ENCODE results near the gene SYT7. TPM values are rescaled to one million over a fixed set of nuclear protein-coding genes. Genes with fewer than 3 reads are reported as not detected.

Gene SYT7
- polyA plus RNA-seq, 1 donor (not counting 4 experiments of a cell fraction or from before 2014, with no cell fraction given) = 2.6 TPM

DNA sequence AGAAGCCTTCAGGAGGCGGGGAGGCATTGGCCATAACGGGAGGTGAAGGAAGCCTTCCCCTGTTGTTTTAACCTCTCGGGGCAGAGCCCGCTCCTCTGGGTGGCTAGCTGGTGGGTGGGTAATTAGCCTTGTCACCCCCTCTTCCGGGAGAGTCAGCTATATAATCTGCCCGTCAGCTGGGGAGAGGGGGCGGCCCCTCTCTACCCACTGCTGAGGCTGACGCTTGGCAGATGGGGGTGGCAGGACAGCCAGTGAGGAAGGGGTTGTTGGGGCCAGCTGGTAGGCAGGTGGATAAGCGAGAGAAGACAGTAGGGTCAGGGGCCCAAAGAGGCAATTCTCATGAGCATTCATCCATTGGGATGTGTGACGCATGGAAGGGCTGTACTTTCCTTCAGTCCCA lies 33.0 kb upstream of the SYT7 start:
- FAIRE-seq = no peak
- Histone ChIP-seq H3K9me3 (ENCODE audit: control insufficient read depth, low read depth, low read length) (no peaks in the 10 kb centered on the region), H3K4me1 (ENCODE audit: control insufficient read depth, extremely low read depth, insufficient read depth, low read length) (peaks cover 20% of the 10 kb centered on the region), H3K4me2 (ENCODE audit: control insufficient read depth, extremely low read depth, insufficient read depth, low read depth, low read length) (no peak overlapping the region), H3K36me3 (ENCODE audit: control insufficient read depth in 2 of 2, extremely low read depth in 1 of 2, insufficient read depth in 2 of 2, low read length in 2 of 2) (no peaks in the 10 kb centered on the region), H3K9ac (ENCODE audit: control insufficient read depth, extremely low read depth, insufficient read depth, low read length) (no peak overlapping the region), H3K4me3 (ENCODE audit: control insufficient read depth in 2 of 3, extremely low read depth in 1 of 3, insufficient read depth in 2 of 3, low read depth in 1 of 3, low read length in 3 of 3) (no peak overlapping the region), H3K27ac (ENCODE audit: control insufficient read depth, insufficient read depth, low read length) (no peak overlapping the region), H3K9me1 (ENCODE audit: control insufficient read depth, extremely low read depth, insufficient read depth, low read length) (no peaks in the 10 kb centered on the region), H3K27me3 (ENCODE audit: control insufficient read depth, extremely low read depth, insufficient read depth, low read length) (no peaks in the 10 kb centered on the region), H4K20me1 (ENCODE audit: control insufficient read depth, extremely low read depth, insufficient read depth, low read length) (no peaks in the 10 kb centered on the region), H2AFZ (ENCODE audit: control insufficient read depth, low read length) (no peak overlapping the region), H3K79me2 (ENCODE audit: control insufficient read depth, insufficient read depth, low read length) (no peaks in the 10 kb centered on the region)
- dilution Hi-C loops (cut with MboI; ENCODE audit: extremely low pct_ligation_motif_present, low sequenced_read_pairs) = no loop called here
- TF ChIP-seq, protein P1, sequence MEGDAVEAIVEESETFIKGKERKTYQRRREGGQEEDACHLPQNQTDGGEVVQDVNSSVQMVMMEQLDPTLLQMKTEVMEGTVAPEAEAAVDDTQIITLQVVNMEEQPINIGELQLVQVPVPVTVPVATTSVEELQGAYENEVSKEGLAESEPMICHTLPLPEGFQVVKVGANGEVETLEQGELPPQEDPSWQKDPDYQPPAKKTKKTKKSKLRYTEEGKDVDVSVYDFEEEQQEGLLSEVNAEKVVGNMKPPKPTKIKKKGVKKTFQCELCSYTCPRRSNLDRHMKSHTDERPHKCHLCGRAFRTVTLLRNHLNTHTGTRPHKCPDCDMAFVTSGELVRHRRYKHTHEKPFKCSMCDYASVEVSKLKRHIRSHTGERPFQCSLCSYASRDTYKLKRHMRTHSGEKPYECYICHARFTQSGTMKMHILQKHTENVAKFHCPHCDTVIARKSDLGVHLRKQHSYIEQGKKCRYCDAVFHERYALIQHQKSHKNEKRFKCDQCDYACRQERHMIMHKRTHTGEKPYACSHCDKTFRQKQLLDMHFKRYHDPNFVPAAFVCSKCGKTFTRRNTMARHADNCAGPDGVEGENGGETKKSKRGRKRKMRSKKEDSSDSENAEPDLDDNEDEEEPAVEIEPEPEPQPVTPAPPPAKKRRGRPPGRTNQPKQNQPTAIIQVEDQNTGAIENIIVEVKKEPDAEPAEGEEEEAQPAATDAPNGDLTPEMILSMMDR (optimal IDR thresholded peaks at IDR 0.05 in 1 of 3, IDR thresholded peaks at IDR 0.05 in 1 of 3, conservative IDR thresholded peaks at IDR 0.05 in 1 of 3; ENCODE audit: extremely low read depth in 1 of 3, insufficient read depth in 2 of 3, low read length in 3 of 3) = no peak
- DNase-seq (ENCODE audit: low read depth, low spot score) = no peak

DNA sequence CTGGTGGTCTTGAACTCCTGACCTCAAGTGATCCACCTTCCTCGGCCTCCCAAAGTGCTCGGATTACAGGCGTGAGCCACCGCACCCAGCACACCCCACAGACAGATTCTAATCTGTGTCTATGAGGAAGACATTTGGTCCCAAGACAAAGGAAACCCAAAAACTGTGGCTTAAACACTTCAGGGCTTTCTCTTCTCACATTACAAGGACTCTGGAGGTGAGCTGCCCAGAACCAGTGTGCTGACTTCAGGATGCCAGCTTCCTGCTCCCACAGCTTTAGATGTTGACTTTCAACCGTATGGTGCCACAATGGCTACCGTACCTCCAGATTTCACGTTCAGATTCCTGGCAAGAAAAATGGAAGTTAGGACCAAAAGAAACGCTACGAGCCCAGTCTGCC lies 32.2 kb upstream of the SYT7 start:
- no peaks in the 10 kb centered on the region for H3K27me3 ChIP-seq (ENCODE audit: control insufficient read depth, extremely low read depth, insufficient read depth, low read length)
- H3K79me2 ChIP-seq (ENCODE audit: control insufficient read depth, insufficient read depth, low read length) = no peaks in the 10 kb centered on the region
- TF ChIP-seq, protein P1 (optimal IDR thresholded peaks at IDR 0.05 in 1 of 3, IDR thresholded peaks at IDR 0.05 in 1 of 3, conservative IDR thresholded peaks at IDR 0.05 in 1 of 3; ENCODE audit: extremely low read depth in 1 of 3, insufficient read depth in 2 of 3, low read length in 3 of 3) = no peak
- no peak for TF ChIP-seq EZH2 (IDR thresholded peaks at IDR 0.05; ENCODE audit: low read length)
- DNase-seq (ENCODE audit: low read depth, low spot score) (no peak), FAIRE-seq (no peak)
- H2AFZ ChIP-seq (ENCODE audit: control insufficient read depth, low read length) = no peak overlapping the region
- no peak overlapping the region for H3K9ac ChIP-seq (ENCODE audit: control insufficient read depth, extremely low read depth, insufficient read depth, low read length)
- H3K27ac ChIP-seq (ENCODE audit: control insufficient read depth, insufficient read depth, low read length) = no peak overlapping the region
- dilution Hi-C loops (cut with MboI; ENCODE audit: extremely low pct_ligation_motif_present, low sequenced_read_pairs) = no loop called here
- H3K4me2 ChIP-seq (ENCODE audit: control insufficient read depth, extremely low read depth, insufficient read depth, low read depth, low read length) = no peak overlapping the region
- no peaks in the 10 kb centered on the region for H4K20me1 ChIP-seq (ENCODE audit: control insufficient read depth, extremely low read depth, insufficient read depth, low read length)
- H3K36me3 ChIP-seq (ENCODE audit: control insufficient read depth in 2 of 2, extremely low read depth in 1 of 2, insufficient read depth in 2 of 2, low read length in 2 of 2) = no peaks in the 10 kb centered on the region
- no peaks in the 10 kb centered on the region for H3K9me1 ChIP-seq (ENCODE audit: control insufficient read depth, extremely low read depth, insufficient read depth, low read length)
- H3K4me3 ChIP-seq (ENCODE audit: control insufficient read depth in 2 of 3, extremely low read depth in 1 of 3, insufficient read depth in 2 of 3, low read depth in 1 of 3, low read length in 3 of 3) = no peak overlapping the region
- H3K4me1 ChIP-seq (ENCODE audit: control insufficient read depth, extremely low read depth, insufficient read depth, low read length) = peaks cover 13% of the 10 kb centered on the region
- H3K9me3 ChIP-seq (ENCODE audit: control insufficient read depth, low read depth, low read length) = no peaks in the 10 kb centered on the region
